SK-N-SH (cell line): ENCODE data around the gene SLC66A2.

Source experiments
- ELF1 ChIP-seq: IDR thresholded peaks from 2 replicates; pipeline ENCODE4 v1.4.0; 2012
- EP300 ChIP-seq, 2 experiments: IDR thresholded peaks; 2 replicates each; pipeline versions ENCODE4 v1.4.0 to v1.6.1; 2012; ENCODE audit warnings: borderline replicate concordance in 1 of 2, low read depth in 1 of 2, low read length in 1 of 2
- EZH2phosphoT487 ChIP-seq: fragments of 200-600 bp; sonication (generic); IDR thresholded peaks from 2 replicates; pipeline ENCODE4 v1.6.1; 2017; ENCODE audit warnings: low read depth, mixed run types, mild to moderate bottlenecking, antibody characterized with exemption, moderate library complexity, borderline replicate concordance
- FOXJ3 ChIP-seq: sonication (generic); formaldehyde crosslinking; IDR thresholded peaks from 2 replicates; pipeline ENCODE4 v1.5.1; 2020; ENCODE audit warnings: mild to moderate bottlenecking, missing genetic modification reagents
- JUND ChIP-seq: IDR thresholded peaks from 2 replicates; pipeline ENCODE4 v1.4.0; 2012
- MXI1 ChIP-seq: IDR thresholded peaks from 2 replicates; pipeline ENCODE4 v1.6.1; 2012; ENCODE audit warnings: mild to moderate bottlenecking, low read depth, low read length, improper control_type of control experiment
- POLR2AphosphoS5 ChIP-seq: IDR thresholded peaks from 2 replicates; pipeline ENCODE4 v1.6.1; 2012; ENCODE audit warnings: low read depth, low read length
- RCOR1 ChIP-seq: fragments of 150-350 bp; IDR thresholded peaks from 2 replicates; pipeline ENCODE4 v1.6.1; 2017; ENCODE audit warnings: antibody characterized with exemption, low read length
- YY1 ChIP-seq: IDR thresholded peaks from 2 replicates; pipeline ENCODE4 v1.4.0; 2012; ENCODE audit warnings: low read depth, mild to moderate bottlenecking
- TF ChIP-seq, protein P1 (sequence below): fragments of 200-600 bp; sonication (generic); IDR thresholded peaks from 2 replicates; pipeline ENCODE4 v1.6.1; 2017; ENCODE audit warnings: antibody characterized with exemption, mild to moderate bottlenecking, moderate library complexity
- TF ChIP-seq, protein P2 (sequence below): IDR thresholded peaks from 2 replicates; pipeline ENCODE4 v1.4.0; 2012; ENCODE audit warnings: low read depth
- TF ChIP-seq, protein P3 (sequence below): IDR thresholded peaks from 2 replicates; pipeline ENCODE4 v1.4.0; 2012; ENCODE audit warnings: low read depth, borderline replicate concordance

DNA sequence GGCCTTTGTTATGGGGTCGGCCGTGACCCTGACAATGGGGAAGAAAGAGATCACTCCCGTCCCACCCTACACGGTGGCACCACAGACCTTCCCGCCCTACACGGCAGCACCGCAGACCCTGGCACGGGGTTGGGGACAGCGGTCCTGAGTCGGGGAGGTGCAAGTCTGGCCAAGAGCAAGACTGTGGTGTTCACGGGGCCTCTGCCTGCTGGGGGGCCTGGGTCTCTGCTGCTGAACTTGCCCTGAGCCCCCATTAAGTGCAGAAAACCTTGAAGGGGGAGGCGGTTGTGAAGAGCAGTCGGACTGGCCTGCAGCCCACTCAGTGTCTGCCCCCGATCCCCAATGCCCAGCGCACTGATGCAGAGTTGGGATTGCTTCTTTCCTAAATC, 75.9 kb downstream of the SLC66A2 start:
- TF ChIP-seq, protein P1, sequence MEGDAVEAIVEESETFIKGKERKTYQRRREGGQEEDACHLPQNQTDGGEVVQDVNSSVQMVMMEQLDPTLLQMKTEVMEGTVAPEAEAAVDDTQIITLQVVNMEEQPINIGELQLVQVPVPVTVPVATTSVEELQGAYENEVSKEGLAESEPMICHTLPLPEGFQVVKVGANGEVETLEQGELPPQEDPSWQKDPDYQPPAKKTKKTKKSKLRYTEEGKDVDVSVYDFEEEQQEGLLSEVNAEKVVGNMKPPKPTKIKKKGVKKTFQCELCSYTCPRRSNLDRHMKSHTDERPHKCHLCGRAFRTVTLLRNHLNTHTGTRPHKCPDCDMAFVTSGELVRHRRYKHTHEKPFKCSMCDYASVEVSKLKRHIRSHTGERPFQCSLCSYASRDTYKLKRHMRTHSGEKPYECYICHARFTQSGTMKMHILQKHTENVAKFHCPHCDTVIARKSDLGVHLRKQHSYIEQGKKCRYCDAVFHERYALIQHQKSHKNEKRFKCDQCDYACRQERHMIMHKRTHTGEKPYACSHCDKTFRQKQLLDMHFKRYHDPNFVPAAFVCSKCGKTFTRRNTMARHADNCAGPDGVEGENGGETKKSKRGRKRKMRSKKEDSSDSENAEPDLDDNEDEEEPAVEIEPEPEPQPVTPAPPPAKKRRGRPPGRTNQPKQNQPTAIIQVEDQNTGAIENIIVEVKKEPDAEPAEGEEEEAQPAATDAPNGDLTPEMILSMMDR: no peak
- TF ChIP-seq ELF1: no peak
- TF ChIP-seq JUND: no peak
- no peak for TF ChIP-seq POLR2AphosphoS5
- no peak for TF ChIP-seq YY1
- TF ChIP-seq, protein P2, sequence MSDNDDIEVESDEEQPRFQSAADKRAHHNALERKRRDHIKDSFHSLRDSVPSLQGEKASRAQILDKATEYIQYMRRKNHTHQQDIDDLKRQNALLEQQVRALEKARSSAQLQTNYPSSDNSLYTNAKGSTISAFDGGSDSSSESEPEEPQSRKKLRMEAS: no peak
- no peak for TF ChIP-seq RCOR1
- no peak for TF ChIP-seq FOXJ3 (CRISPR knock-in tag)
- TF ChIP-seq MXI1: no peak
- TF ChIP-seq EZH2phosphoT487: no peak
- TF ChIP-seq, protein P3, sequence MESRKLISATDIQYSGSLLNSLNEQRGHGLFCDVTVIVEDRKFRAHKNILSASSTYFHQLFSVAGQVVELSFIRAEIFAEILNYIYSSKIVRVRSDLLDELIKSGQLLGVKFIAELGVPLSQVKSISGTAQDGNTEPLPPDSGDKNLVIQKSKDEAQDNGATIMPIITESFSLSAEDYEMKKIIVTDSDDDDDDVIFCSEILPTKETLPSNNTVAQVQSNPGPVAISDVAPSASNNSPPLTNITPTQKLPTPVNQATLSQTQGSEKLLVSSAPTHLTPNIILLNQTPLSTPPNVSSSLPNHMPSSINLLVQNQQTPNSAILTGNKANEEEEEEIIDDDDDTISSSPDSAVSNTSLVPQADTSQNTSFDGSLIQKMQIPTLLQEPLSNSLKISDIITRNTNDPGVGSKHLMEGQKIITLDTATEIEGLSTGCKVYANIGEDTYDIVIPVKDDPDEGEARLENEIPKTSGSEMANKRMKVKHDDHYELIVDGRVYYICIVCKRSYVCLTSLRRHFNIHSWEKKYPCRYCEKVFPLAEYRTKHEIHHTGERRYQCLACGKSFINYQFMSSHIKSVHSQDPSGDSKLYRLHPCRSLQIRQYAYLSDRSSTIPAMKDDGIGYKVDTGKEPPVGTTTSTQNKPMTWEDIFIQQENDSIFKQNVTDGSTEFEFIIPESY: no peak
- no peak for TF ChIP-seq EP300 (IDR thresholded peaks at IDR 0.05; ENCODE audit: borderline replicate concordance in 1 of 2, low read depth in 1 of 2, low read length in 1 of 2)
